Nephron (organoid): ENCODE measurements around the gene DCAF11.

ENCODE experiments used
- H3K27ac Mint-ChIP-seq, 3 experiments: 2 replicates each; pipeline ENCODE4 v1.8.0; 2020; ENCODE audit warnings: mixed read lengths in 3 of 3, mild to moderate bottlenecking in 2 of 3, moderate library complexity in 1 of 3
- H3K27me3 Mint-ChIP-seq: 2 replicates; pipeline ENCODE4 v1.8.0; 2021; ENCODE audit warnings: low read depth, mild to moderate bottlenecking, moderate library complexity, mixed read lengths
- H3K36me3 Mint-ChIP-seq: 2 replicates; pipeline ENCODE4 v1.8.0; 2020; ENCODE audit warnings: low read depth, mixed read lengths
- H3K4me1 Mint-ChIP-seq: 2 replicates; pipeline ENCODE4 v1.8.0; 2020; ENCODE audit warnings: mixed read lengths
- H3K4me3 Mint-ChIP-seq, 3 experiments: 2 replicates each; pipeline ENCODE4 v1.8.0; 2020; ENCODE audit warnings: mild to moderate bottlenecking in 3 of 3, mixed read lengths in 3 of 3, moderate library complexity in 2 of 3
- H3K9me3 Mint-ChIP-seq: 2 replicates; pipeline ENCODE4 v1.8.0; 2020; ENCODE audit warnings: mixed read lengths
- TF ChIP-seq, protein P1 (sequence below), 3 experiments: fragments of 200-600 bp; sonication (generic); IDR thresholded peaks; one replicate each; pipeline ENCODE4 v1.5.0; 2021; ENCODE audit warnings: antibody characterized with exemption in 3 of 3; ENCODE audit not compliant: unreplicated experiment in 3 of 3

Gene DCAF11

DNA sequence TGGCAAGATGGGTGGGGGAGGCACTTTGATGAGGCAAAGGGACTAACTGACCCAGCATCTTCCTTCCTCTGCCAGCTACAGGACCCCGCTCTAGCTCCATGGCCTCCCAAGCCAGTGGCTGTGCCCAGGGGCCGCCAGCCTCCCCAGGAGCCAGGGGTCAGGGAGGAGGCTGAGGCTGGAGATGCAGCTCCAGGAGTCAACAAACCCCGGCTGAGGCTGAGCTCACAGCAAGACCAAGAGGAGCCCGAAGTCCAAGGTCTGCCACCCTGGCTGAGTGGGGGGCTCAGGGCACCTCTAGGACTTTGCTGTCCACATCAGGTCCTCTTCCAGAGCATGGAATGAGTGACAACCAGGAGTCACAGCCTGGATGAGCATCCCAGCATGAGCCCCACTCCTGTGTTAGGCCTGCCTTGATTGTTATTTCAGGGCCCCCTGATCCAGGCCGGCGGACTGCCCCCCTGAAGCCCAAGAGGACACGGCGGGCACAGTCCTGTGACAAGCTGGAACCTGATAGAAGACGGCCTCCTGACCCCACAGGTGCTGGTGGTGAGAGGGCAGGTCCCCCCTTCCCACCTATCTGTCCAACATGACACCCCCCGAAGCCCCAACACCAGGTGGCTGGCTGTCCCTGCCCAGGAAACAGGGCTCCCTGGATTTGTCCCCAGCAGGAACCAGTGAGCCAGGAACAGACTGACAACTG is 45.7 kb upstream of the DCAF11 start:
- H3K27me3 Mint-ChIP-seq, result peaks cover 30% of the 10 kb centered on the region
- no peaks in the 10 kb centered on the region for H3K9me3 Mint-ChIP-seq
- TF ChIP-seq, protein P1, sequence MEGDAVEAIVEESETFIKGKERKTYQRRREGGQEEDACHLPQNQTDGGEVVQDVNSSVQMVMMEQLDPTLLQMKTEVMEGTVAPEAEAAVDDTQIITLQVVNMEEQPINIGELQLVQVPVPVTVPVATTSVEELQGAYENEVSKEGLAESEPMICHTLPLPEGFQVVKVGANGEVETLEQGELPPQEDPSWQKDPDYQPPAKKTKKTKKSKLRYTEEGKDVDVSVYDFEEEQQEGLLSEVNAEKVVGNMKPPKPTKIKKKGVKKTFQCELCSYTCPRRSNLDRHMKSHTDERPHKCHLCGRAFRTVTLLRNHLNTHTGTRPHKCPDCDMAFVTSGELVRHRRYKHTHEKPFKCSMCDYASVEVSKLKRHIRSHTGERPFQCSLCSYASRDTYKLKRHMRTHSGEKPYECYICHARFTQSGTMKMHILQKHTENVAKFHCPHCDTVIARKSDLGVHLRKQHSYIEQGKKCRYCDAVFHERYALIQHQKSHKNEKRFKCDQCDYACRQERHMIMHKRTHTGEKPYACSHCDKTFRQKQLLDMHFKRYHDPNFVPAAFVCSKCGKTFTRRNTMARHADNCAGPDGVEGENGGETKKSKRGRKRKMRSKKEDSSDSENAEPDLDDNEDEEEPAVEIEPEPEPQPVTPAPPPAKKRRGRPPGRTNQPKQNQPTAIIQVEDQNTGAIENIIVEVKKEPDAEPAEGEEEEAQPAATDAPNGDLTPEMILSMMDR (IDR thresholded peaks at IDR 0.05; ENCODE audit: unreplicated experiment in 3 of 3), result no peak
- H3K4me3 Mint-ChIP-seq, result no peak overlapping the region
- H3K27ac Mint-ChIP-seq, result no peak overlapping the region
- H3K36me3 Mint-ChIP-seq, result no peaks in the 10 kb centered on the region
- H3K4me1 Mint-ChIP-seq, result no peaks in the 10 kb centered on the region

DNA sequence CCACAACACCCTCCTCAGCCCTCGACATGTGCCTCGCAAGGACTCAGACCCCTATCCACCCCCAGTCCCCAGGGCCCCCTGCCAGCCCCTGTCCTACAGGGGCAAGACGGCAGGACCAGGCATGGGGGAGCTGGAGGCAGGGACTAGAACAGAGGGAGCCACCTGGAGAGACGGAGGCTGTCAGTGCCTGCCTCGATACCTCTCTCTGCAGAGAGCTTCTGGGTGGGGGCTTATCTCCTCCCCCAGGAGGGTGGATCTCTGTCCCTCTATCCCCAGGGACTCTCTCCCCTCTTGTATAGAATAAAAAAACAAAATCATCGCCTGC is 45.2 kb upstream of the DCAF11 start:
- H3K27ac Mint-ChIP-seq, result no peak overlapping the region
- H3K4me1 Mint-ChIP-seq, result no peaks in the 10 kb centered on the region
- TF ChIP-seq, protein P1 (IDR thresholded peaks at IDR 0.05; ENCODE audit: unreplicated experiment in 3 of 3), result no peak
- H3K36me3 Mint-ChIP-seq, result no peaks in the 10 kb centered on the region
- H3K9me3 Mint-ChIP-seq, result no peaks in the 10 kb centered on the region
- H3K4me3 Mint-ChIP-seq, result no peak overlapping the region
- H3K27me3 Mint-ChIP-seq, result peaks cover 30% of the 10 kb centered on the region

DNA sequence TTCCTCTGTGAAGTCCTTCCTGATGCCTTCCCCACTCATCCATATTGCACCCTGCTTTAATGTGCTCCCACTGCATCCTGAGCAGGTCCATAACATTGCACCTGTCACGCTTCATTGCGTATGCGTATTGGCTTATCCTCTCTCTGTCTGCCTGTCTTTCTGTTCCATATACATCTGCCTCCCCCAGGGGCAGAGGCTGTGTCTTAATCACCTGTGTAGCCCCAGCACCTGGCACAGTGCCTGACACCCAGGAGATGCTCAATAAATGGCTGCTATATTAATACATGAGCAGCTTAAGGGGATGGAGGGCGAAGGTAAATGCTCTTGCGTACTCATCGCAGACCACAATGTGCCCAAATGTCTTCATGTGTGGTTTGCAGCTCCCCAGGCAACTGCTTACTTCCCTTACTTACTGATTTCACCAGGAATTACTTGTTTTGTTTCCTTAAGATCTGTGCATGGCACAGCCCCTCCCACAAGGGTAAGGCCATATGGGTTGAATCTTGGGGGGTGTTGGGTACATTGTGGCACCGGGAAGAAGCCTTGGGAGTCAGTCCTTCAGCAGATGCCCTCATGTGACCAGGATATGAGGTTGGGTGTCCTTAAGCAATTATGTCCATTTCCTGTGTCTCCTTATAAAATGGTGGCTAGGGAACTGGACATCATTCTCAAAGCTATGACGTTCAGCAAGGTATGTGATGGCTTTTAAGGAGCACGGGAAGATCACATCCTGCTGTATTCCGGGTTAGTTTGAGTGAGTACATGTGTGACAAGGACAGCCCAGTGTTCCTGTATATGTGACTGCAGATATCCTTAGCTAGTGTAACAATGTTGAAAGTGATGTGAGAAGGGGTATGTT is 44.1 kb upstream of the DCAF11 start:
- Mint-ChIP-seq H3K36me3 (no peaks in the 10 kb centered on the region), H3K4me1 (no peaks in the 10 kb centered on the region), H3K9me3 (no peaks in the 10 kb centered on the region), H3K27me3 (peaks cover 26% of the 10 kb centered on the region), H3K4me3 (no peak overlapping the region), H3K27ac (no peak overlapping the region)
- TF ChIP-seq, protein P1 (IDR thresholded peaks at IDR 0.05; ENCODE audit: unreplicated experiment in 3 of 3), result no peak

DNA sequence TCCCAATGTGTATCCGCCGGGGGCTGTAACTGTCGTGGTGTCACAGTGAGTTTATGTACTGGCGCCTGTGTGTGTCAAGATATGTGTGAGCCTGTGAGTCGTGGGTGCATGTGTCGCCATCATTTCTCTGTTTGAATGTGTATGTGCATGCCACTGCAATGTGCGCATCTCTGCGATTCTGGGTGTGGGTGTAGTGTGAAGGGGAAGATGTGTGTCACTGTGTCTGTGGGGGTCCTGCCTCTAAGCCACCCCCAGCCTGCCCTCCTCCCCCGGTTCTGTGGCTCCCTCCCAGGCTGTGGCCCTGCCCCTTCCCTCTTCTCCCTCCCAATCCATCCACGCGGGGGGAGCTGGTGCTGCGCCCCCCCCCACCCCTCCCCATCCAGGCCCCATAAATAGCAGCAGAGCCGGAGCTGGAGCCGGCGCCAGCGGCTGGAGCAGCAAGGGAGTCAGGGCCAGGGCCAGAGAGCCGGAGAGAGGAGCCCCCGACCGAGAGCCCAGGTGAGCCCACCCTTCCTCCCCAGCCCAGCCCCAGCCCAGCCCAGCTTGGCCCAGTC is 43.4 kb upstream of the DCAF11 start, which contains the start of gene CPNE6:
Gene CPNE6, plus strand, starts transcription at position 419 of the 554 bp plus-strand sequence. CDS start 1,375 bp downstream, outside the sequence.
- H3K4me3 Mint-ChIP-seq, result no peak within 1 kb of the TSS
- no peak within 1 kb of the TSS for H3K27ac Mint-ChIP-seq
- no peaks in the 10 kb centered on the region for H3K36me3 Mint-ChIP-seq
- H3K4me1 Mint-ChIP-seq, result no peaks in the 10 kb centered on the region
- peaks cover 25% of the 10 kb centered on the region for H3K27me3 Mint-ChIP-seq
- TF ChIP-seq, protein P1 (IDR thresholded peaks at IDR 0.05; ENCODE audit: unreplicated experiment in 3 of 3), result no peak
- no peaks in the 10 kb centered on the region for H3K9me3 Mint-ChIP-seq

DNA sequence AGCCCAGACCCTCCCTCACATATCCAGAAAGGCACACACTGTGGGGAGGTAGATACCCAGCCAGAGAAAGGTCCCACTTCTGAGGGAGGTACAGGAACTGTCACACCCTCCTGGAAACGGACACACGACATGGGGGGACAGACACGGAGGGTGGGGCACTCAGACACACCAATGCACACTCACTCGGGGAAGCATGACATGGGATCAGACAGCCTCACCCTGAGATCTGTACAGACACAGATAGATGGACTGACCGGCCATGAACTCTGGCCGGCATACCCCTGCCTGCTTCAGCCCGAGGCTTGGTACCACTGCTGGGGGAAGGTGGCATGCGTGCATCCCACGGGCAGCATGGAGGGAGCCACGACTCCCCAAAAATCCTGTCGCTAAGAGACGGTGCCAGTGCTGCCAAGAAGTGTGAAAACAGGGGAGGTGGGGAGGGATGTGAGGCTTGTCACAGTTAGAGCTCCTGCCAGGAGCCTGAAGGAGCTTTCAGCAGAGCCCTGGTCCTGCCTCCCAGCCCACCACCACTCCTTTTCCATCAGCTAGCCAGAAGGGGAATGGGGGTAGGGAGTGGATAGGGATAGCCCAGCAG is 42.6 kb upstream of the DCAF11 start:
- no peak overlapping the region for H3K27ac Mint-ChIP-seq

More for the DNA sequence above, 42.6 kb upstream of the DCAF11 start:
- peaks cover 23% of the 10 kb centered on the region for H3K27me3 Mint-ChIP-seq
- H3K36me3 Mint-ChIP-seq, result no peaks in the 10 kb centered on the region
- H3K4me1 Mint-ChIP-seq, result no peaks in the 10 kb centered on the region
- H3K9me3 Mint-ChIP-seq, result no peaks in the 10 kb centered on the region
- no peak overlapping the region for H3K4me3 Mint-ChIP-seq
- TF ChIP-seq, protein P1 (IDR thresholded peaks at IDR 0.05; ENCODE audit: unreplicated experiment in 3 of 3), result no peak
